GM18520 (cell line): ENCODE data around the gene PTPN7.
"Not testable (repeated sequence)": the region's sequence is repeated elsewhere in the genome, so short reads cannot be mapped to it uniquely, and the experiment has no call there.

ENCODE experiments used
- ATAC-seq: cut with Tn5 transposase; IDR thresholded peaks from one replicate; pipeline ENCODE4 v1.9.1; 2021; ENCODE audit not compliant: unreplicated experiment

Gene PTPN7

GRCh38 chr1:202189918-202190715 is 29.7 kb upstream of the PTPN7 start:
- no peak for ATAC-seq

- no peak for ATAC-seq
These were observed 28.8 kb upstream of the PTPN7 start for GRCh38 chr1:202189001-202189790.

- ATAC-seq = no peak
These were observed 27.4 kb upstream of the PTPN7 start for GRCh38 chr1:202187697-202188407.

GRCh38 chr1:202187041-202187671 is 26.8 kb upstream of the PTPN7 start:
- no peak for ATAC-seq

GRCh38 chr1:202186327-202186726 is 25.9 kb upstream of the PTPN7 start:
- no peak for ATAC-seq

GRCh38 chr1:202184750-202185460 is 24.5 kb upstream of the PTPN7 start:
- ATAC-seq = no peak

GRCh38 chr1:202182040-202182877 is 21.9 kb upstream of the PTPN7 start:
- ATAC-seq = no peak

- ATAC-seq = no peak
These were observed 21.2 kb upstream of the PTPN7 start for GRCh38 chr1:202181586-202181985.

- ATAC-seq = not testable (repeated sequence)
These were observed 20.3 kb upstream of the PTPN7 start for GRCh38 chr1:202180751-202181139.

GRCh38 chr1:202179828-202180750 is 19.7 kb upstream of the PTPN7 start:
- no peak for ATAC-seq

GRCh38 chr1:202176949-202177927 is 16.8 kb upstream of the PTPN7 start:
- no peak for ATAC-seq

GRCh38 chr1:202173993-202174392 is 13.6 kb upstream of the PTPN7 start:
- ATAC-seq = no peak

GRCh38 chr1:202172015-202172355 is 11.6 kb upstream of the PTPN7 start:
- ATAC-seq = no peak

GRCh38 chr1:202171292-202172014 is 11.1 kb upstream of the PTPN7 start:
- ATAC-seq = no peak

- ATAC-seq = no peak
These were observed 10.3 kb upstream of the PTPN7 start for GRCh38 chr1:202170726-202171125.

- ATAC-seq = no peak
These were observed 8.5 kb upstream of the PTPN7 start for GRCh38 chr1:202168861-202169260.
